Endothelial cell of umbilical vein (primary cell): ENCODE measurements around the gene TEX26.

Experiments
- EZH2 ChIP-seq: IDR thresholded peaks from 2 replicates; pipeline ENCODE4 v1.6.1; 2012; ENCODE audit warnings: borderline replicate concordance, low read depth, mild to moderate bottlenecking, moderate library complexity, low read length, inconsistent platforms; ENCODE audit not compliant: severe bottlenecking
- FOS ChIP-seq: IDR thresholded peaks from 2 replicates; pipeline ENCODE4 v1.6.1; 2011; ENCODE audit warnings: mild to moderate bottlenecking, low read length, moderate library complexity, borderline replicate concordance; ENCODE audit not compliant: insufficient read depth
- GATA2 ChIP-seq: IDR thresholded peaks from 2 replicates; pipeline ENCODE4 v1.7.0; 2011; ENCODE audit warnings: low read depth, mild to moderate bottlenecking, moderate library complexity, mixed read lengths, low read length; ENCODE audit not compliant: insufficient read length, insufficient read depth
- JUN ChIP-seq: IDR thresholded peaks from 2 replicates; pipeline ENCODE4 v1.6.1; 2011; ENCODE audit warnings: borderline replicate concordance, low read depth; ENCODE audit not compliant: insufficient read length, insufficient read depth
- MAX ChIP-seq: IDR thresholded peaks from 2 replicates; pipeline ENCODE4 v1.6.1; 2011; ENCODE audit not compliant: insufficient read depth, insufficient read length
- MYC ChIP-seq: IDR thresholded peaks from one replicate; pipeline ENCODE4 v1.6.1; 2011; ENCODE audit warnings: mild to moderate bottlenecking, low read depth, low read length
- POLR2A ChIP-seq: IDR thresholded peaks from 2 replicates; pipeline ENCODE4 v1.6.1; 2012; ENCODE audit warnings: low read depth, mild to moderate bottlenecking, control low read depth, low read length
- POLR2AphosphoS5 ChIP-seq: IDR thresholded peaks from 2 replicates; pipeline ENCODE4 v1.6.1; 2012; ENCODE audit warnings: low read depth, mild to moderate bottlenecking, control low read depth, low read length, moderate library complexity; ENCODE audit not compliant: insufficient read depth
- TF ChIP-seq, protein P1 (sequence below), 2 donors: IDR thresholded peaks; 1 replicate in 1 of 2; 2 replicates in 1 of 2; pipeline ENCODE4 v1.5.1; 2011; ENCODE audit warnings: low read length in 2 of 2, mild to moderate bottlenecking in 2 of 2, moderate library complexity in 2 of 2, control low read depth in 1 of 2, inconsistent platforms in 1 of 2, low read depth in 1 of 2; ENCODE audit not compliant: insufficient read depth in 1 of 2; ENCODE audit errors: extremely low read depth in 1 of 2

GRCh38 chr13:31022928-31023530 lies 90.6 kb downstream of the TEX26 start:
- TF ChIP-seq MAX (no peak), FOS (no peak), EZH2 (no peak), GATA2 (no peak), POLR2A (no peak), JUN (no peak), MYC (no peak), POLR2AphosphoS5 (no peak)
- TF ChIP-seq, protein P1, sequence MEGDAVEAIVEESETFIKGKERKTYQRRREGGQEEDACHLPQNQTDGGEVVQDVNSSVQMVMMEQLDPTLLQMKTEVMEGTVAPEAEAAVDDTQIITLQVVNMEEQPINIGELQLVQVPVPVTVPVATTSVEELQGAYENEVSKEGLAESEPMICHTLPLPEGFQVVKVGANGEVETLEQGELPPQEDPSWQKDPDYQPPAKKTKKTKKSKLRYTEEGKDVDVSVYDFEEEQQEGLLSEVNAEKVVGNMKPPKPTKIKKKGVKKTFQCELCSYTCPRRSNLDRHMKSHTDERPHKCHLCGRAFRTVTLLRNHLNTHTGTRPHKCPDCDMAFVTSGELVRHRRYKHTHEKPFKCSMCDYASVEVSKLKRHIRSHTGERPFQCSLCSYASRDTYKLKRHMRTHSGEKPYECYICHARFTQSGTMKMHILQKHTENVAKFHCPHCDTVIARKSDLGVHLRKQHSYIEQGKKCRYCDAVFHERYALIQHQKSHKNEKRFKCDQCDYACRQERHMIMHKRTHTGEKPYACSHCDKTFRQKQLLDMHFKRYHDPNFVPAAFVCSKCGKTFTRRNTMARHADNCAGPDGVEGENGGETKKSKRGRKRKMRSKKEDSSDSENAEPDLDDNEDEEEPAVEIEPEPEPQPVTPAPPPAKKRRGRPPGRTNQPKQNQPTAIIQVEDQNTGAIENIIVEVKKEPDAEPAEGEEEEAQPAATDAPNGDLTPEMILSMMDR (IDR thresholded peaks at IDR 0.05; ENCODE audit: extremely low read depth in 1 of 2, insufficient read depth in 1 of 2, low read depth in 1 of 2, low read length in 2 of 2), result no peak
